RWPE2 (cell line): Measurements from ENCODE around the gene MYO1B.

Experiments used
- ATAC-seq: fragments of 200-7000 bp; cut with Tn5 transposase; 3 replicates; pipeline ENCODE4 v1.9.1; 2021; ENCODE audit warnings: low read depth
- DNase-seq: peaks from one replicate; pipeline ENCODE4 v3.0.0-alpha.2; 2020; ENCODE audit warnings: low spot score
- H3K27ac ChIP-seq: fragments of 450-650 bp; 2 replicates; pipeline ENCODE4 v1.5.1; 2017; ENCODE audit warnings: mild to moderate bottlenecking; ENCODE audit not compliant: poor library complexity, severe bottlenecking
- H3K27me3 ChIP-seq: fragments of 250-450 bp; sonication (Bioruptor Pico); 2 replicates; pipeline ENCODE4 v1.5.1; 2021; ENCODE audit warnings: mild to moderate bottlenecking, moderate library complexity; ENCODE audit not compliant: insufficient read depth, poor library complexity, severe bottlenecking
- H3K36me3 ChIP-seq: fragments of 250-450 bp; sonication (Bioruptor Pico); 2 replicates; pipeline ENCODE4 v1.5.1; 2020; ENCODE audit warnings: low read depth, mild to moderate bottlenecking, moderate library complexity
- H3K4me1 ChIP-seq: fragments of 250-450 bp; sonication (Bioruptor Pico); 2 replicates; pipeline ENCODE4 v1.5.1; 2021; ENCODE audit warnings: mild to moderate bottlenecking, moderate library complexity; ENCODE audit not compliant: insufficient read depth, poor library complexity, severe bottlenecking
- H3K4me3 ChIP-seq: fragments of 250-450 bp; sonication (Bioruptor Pico); 2 replicates; pipeline ENCODE4 v1.5.1; 2021; ENCODE audit warnings: mild to moderate bottlenecking, moderate library complexity; ENCODE audit not compliant: severe bottlenecking
- H3K9me3 ChIP-seq: fragments of 250-450 bp; sonication (Bioruptor Pico); 2 replicates; pipeline ENCODE4 v1.5.1; 2021; ENCODE audit warnings: mild to moderate bottlenecking, moderate library complexity; ENCODE audit not compliant: severe bottlenecking
- CTCF ChIP-seq: fragments of 450-650 bp; IDR thresholded peaks from one replicate; pipeline ENCODE4 v1.5.1; 2017; ENCODE audit warnings: mild to moderate bottlenecking, moderate library complexity; ENCODE audit not compliant: poor library complexity, severe bottlenecking

Gene MYO1B

DNA sequence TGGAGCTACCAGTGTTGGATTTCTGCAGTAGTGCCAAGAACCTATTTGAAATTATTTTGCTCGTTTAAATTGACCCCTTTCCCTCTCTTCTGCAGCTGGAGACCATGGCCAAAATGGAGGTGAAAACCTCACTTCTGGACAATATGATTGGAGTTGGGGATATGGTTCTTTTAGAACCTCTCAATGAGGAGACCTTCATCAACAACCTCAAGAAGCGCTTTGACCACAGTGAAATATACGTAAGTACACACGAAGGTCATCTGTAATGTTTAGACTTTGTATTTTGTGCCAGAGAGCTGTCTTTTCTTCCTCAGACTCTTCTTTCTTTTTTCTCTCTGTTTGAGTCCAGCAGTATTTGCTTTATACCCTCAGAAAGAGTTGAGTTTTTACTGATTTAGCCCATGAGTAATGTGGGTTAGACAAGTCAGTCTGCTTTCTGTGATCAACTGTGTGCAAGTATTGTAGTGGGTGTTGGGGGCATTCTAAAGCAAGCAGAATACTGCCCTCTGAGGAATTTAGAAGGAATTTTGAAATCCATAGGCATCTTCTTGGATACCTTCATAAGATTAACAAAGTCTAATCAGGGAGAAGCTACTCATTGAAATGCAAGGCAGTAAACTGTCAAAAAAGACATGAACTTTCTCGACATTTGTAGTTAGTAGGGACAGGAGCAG lies 31.7 kb downstream of the MYO1B start:
- TF ChIP-seq CTCF: no peak
- H3K27me3 ChIP-seq: no peaks in the 10 kb centered on the region
- no peak for ATAC-seq
- H3K27ac ChIP-seq: no peak overlapping the region
- H3K9me3 ChIP-seq: no peaks in the 10 kb centered on the region
- H3K4me3 ChIP-seq: no peak overlapping the region
- peaks cover 59% of the 10 kb centered on the region for H3K36me3 ChIP-seq
- no peaks in the 10 kb centered on the region for H3K4me1 ChIP-seq
- DNase-seq: no peak

- H3K4me3 ChIP-seq: no peak overlapping the region
- DNase-seq: no peak
- no peak overlapping the region for H3K27ac ChIP-seq
- no peak for ATAC-seq
- peaks cover 88% of the 10 kb centered on the region for H3K36me3 ChIP-seq
- no peaks in the 10 kb centered on the region for H3K4me1 ChIP-seq
- TF ChIP-seq CTCF: no peak
- no peaks in the 10 kb centered on the region for H3K9me3 ChIP-seq
- no peaks in the 10 kb centered on the region for H3K27me3 ChIP-seq
Observed at GRCh38 chr2:191280290-191280689, 35.1 kb downstream of the MYO1B start.

- Histone ChIP-seq H3K36me3 (peaks cover 88% of the 10 kb centered on the region), H3K9me3 (no peaks in the 10 kb centered on the region), H3K27ac (no peak overlapping the region), H3K4me1 (no peaks in the 10 kb centered on the region), H3K4me3 (no peak overlapping the region), H3K27me3 (no peaks in the 10 kb centered on the region)
- TF ChIP-seq CTCF: no peak
- DNase-seq (no peak), ATAC-seq (no peak)
Observed at GRCh38 chr2:191280834-191281756, 35.9 kb downstream of the MYO1B start.

- Histone ChIP-seq H3K4me3 (no peak overlapping the region), H3K27me3 (no peaks in the 10 kb centered on the region), H3K4me1 (peaks cover 4% of the 10 kb centered on the region), H3K36me3 (peaks cover 74% of the 10 kb centered on the region), H3K9me3 (no peaks in the 10 kb centered on the region), H3K27ac (no peak overlapping the region)
- no peak for TF ChIP-seq CTCF
- DNase-seq: no peak
- no peak for ATAC-seq
Observed at GRCh38 chr2:191285252-191285651, 40.0 kb downstream of the MYO1B start.
